RKO (cell line): ENCODE results near the gene SRP19.
"Not testable (repeated sequence)": the region's sequence is repeated elsewhere in the genome, so short reads cannot be mapped to it uniquely, and the experiment has no call there.

ENCODE experiments used
- DNase-seq: peaks from one replicate; pipeline ENCODE4 v3.0.0-alpha.2; 2016; ENCODE audit warnings: low spot score

The SRP19 gene

DNA sequence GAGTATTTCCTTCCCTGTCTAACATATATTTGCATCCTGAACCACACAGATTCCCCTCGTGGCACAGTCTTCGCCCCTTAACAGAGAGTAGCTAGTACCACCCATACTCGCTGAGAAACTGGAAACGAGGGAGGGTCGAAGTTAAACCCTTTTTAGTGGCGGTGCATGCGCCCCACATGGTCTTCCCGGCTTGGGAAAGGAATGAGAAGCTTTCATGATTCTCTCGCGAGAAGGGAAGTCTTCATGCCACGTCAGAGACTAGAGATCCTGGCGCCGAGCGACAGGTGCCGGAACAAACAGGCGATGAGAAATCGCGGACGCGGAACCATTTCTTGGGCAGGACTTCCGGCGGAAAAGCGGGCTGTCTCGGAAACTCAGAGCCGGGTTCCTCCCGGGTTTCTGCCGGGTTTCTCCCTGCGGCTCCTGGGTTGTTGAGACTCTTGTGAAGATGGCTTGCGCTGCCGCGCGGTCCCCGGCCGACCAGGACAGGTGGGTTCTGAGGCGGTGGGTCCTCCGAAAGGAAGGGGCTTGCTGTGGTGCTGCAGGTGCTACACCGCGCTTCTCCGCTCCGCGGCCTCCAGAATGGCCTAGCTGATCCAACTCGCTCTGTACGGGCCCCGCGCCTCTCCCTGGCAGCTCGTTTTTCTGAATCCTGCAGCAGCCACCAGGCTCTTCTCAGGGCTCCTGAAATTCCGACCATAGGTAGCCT lies at the start of gene SRP19:
Gene SRP19 (plus strand): TSS at position 359 of the 709 bp plus-strand sequence. CDS start 90 bp downstream, at position 449.
- DNase-seq: peak; percentile 97

DNA sequence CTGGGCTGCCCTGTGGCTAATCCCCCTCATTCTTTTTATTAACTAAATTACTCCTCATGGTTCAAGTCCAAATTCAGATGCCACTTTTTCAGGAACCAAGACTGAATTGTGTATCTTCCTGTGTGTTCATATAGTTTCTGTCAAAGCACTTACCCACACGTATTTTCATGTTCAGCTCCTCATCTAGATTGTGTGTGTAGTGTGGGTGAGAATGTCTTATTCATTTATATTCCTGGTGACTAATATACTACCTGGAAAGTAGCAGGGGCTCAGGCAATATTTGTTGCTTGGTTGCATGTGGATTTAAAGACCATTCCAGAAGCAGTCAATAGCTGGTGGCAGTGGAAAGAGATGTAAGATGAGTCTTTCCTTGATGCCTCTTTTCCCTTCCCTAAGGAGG lies 48.5 kb upstream of the SRP19 start:
- no peak for DNase-seq

DNA sequence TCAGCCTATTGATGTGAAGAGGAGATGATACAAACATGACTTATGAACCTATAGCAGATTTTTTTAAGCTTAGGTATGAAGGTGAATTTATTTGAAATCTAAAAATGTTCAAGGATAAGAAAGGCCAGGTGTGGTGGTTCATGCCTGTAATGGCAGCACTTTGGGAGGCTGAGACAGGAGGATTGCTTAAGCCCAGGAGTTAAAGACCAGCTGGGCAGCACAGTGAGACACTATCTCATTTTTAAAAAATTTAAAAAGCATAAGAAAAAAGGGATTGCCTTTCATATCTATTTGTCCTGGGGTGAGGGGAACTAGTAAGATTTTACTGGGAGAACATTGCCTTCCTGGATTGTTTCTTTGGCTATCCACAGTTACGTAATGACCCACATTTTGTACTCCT lies 40.8 kb upstream of the SRP19 start:
- no peak for DNase-seq

DNA sequence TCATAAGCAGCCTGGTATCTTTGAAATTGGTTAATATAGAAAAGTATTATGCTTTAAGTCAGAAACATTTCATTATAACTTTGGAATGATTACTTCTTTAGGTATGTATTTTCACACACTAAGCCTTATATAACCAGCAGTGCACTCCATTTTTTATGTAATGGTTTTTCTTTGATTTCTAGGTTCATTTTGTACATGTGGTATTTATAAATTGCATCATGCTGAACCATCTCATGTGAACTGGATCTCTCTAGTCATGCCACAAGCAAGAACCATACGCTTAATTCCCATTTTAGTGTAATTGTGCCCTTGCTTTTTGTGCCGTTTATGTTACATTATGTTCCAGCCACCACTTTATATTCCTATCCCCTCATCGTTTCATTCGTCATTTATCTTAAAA lies 38.6 kb upstream of the SRP19 start:
- no peak for DNase-seq

DNA sequence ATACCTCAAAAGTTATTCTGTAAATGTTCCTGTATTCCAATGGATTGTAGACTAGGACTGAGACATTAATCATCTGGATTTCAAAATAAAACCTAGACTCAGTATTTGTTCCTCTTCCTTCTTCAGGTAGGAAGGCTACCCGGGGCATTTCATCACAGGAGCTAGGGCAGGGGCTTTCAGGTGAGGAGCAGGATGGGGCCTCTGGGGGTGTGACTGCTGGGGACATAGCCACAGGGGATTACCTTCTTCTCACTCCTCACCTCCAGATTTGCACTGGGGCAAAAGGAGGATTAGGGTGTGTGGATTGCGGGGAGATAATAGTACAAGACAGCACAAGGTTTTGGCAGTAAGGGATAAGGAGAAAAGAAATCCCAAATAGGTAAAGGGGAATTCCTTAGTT lies 37.9 kb upstream of the SRP19 start:
- no peak for DNase-seq

DNA sequence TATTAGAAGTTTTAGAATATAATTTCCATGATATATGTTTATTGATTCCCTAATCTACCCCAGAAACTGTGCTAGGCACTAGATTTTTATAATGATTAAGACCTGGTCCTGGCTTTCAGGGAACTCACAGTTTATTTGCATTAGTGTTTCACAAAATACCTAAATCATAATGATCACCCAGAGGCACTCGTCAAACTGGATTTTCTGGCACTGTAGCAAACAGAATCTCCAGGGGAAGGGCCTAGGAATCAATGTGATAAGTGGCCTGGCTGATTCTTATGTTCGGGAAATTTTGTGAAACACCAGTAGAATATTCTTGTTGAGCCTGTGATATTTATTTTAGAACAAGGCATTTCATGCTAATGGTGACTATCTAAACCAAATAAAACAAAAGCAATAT lies 37.4 kb upstream of the SRP19 start:
- DNase-seq: no peak

DNA sequence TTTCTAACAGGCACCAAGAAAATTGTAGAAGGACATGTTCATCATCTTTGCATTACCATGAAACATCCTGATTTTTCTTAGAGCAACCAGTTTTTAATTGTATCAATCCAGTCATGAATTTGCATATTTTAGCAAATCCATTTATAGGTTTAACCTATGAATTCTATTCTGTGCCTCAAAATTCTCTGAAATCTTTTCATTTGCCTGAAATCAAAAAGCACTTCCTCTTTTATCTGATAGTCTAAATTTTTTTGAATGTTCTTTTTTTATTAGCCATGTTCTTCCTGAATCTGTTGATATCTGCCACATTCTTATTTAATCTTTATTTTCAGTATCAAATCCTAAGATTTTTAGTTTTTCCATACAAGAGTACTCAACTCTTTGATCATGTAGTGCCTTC lies 36.9 kb upstream of the SRP19 start:
- no peak for DNase-seq

DNA sequence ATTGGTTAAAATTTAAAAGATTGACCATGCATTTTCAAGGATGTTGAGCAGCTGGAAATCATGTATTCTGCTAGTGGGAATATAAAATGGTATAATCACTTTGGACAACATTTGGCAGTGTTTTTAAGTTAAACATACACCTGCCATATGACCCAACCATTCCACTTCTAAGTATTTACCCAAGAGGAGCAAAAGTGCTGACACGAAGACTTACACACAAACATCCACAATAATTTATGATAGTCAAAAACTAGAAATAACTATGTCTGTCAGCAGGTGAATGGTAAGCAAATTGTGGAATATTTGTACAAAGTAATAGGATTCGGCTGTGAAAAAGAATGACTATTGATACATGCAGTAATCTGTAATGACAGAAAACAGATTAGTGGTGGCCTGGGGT lies 30.7 kb upstream of the SRP19 start:
- DNase-seq: no peak

DNA sequence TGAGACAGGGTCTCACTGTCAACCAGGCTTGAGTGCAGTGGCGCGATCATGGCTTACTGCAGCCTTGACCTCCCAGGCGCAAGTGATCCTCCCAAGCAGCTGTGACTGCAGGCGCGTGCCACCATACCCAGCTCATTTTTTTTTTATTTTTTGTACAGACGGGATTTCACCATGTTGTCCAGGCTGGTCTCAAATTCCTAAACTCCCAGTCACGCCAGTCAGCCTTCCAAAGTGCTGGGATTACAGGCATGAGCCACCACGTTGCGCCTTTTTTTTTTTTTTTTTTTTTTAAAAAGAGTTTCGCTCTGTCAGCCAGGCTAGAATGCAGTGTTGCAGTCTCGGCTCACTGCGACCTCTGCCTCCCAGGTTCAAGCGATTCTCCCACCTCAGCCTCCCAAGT lies 27.1 kb upstream of the SRP19 start:
- no peak for DNase-seq

DNA sequence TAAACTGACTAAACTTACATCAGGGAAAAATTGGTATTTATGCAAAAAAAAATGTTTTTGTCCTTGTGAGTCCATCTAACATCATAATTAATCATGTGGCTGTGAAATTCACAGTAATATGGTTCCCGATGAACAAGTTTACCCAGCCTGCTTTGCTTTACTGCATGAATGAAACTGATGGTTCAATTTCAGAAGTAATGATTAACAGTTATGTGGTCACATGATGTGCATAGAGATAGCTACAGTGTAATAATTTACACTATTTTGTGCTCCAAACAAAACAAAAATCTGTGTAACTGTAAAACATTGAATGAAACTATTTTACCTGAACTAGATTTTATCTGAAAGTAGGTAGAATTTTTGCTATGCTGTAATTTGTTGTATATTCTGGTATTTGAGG lies 16.6 kb upstream of the SRP19 start:
- no peak for DNase-seq

DNA sequence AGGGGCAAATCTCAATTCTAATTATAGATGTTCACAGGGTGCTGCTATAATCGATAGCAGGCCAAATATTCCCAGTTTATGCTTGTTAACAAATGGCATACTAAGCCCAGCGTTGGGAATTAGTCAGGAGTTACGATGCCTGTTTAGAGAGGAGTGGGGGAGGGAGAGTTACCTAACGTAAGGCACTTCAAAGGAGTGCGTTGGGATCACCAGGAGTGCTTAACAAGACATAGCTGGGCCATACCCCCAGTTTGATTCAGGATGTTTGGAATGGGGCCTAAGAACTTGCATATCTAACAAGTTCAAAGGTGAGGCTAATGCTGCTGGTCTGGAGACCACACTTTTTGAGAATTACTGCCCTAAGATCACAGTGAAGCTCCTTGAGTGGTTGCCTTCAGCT lies 14.5 kb upstream of the SRP19 start:
- DNase-seq: no peak

DNA sequence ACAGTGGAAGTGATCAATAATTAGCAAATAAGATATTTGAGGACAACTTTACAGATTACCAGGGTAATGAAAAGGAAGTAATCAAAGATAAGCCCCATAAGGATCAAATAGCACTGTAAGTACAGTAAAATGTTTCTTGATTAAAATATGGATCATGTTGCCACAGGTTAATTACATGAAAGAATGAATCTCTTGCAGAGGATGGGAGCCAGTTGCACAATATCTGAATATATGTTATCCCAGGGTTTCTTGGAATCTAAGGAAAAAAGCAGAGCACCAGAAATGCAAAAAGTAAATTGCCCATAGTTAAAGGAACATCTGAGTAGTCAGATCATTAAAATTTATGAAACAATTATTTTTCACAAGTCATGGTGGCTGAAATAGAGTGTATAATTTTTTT lies 13.8 kb upstream of the SRP19 start:
- no peak for DNase-seq

DNA sequence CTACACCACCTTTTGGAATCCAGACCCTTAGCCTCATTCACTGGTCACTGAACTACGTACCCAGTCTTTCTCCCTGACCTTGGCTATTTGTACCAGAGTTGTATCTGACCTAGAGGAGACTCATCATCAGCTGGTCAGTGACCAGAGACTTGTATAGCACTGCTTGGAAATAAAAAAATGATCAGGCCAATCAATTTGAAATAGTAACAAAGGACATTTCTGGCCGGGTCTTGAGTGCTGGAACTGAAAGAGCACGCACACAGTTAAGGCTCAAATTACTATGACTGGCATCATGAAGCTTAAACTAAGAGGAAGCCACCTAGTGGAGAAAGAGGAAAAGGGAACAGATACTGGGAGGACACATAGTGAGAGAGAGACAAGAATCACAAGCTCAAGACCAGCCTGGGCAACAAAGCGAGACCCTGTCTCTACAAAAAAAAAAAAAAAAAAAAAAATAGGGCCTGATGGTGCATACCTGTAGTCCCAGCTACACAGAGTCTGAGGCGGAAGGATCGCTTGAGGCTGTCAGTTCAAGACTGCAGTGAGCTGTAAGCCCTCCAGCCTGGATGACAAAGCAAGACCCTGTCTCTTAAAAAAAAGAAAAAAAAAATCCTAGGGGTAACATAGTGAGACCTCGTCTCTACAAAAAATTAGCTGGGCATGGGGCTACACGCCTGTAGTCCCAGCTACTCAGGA lies 12.8 kb upstream of the SRP19 start:
- DNase-seq: peak; percentile 90

DNA sequence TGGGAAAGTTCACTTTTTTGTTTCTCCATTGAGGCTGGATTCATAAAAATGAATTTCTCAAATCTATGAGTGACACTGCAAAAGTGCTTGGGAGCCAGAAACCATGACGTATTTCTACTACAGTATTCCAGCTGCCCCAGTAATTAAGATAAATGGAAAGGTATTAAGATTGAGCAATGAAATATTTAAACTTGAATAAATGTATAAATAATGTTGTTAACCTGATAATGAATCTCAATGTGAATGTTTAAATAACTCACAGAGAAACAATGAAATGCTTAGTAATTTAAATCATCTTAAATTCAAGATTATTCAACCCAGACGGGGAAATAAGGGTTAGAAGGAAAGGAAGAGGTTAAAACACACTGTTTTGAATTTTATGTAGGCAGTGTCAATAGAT lies 11.2 kb upstream of the SRP19 start:
- no peak for DNase-seq

DNA sequence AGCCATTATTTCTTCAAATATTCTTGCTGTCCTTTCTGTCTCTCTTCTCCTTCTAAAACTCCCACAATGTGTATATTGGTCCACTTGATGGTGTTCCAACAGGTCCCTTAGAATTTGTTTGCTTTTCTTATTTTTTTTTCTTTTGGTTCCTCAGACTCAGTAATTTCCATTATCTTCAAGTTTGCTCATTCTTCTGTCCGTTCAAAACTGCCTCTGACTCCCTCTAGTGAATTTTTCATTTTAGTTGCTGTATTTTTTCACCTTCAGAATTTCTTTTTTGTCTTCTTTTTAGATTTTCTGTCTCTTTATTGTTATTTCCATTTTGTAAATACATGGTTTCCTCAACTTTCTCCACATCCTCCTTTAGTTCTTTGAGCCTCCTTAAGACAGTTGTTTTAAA lies 6.4 kb upstream of the SRP19 start:
- DNase-seq: no peak

DNA sequence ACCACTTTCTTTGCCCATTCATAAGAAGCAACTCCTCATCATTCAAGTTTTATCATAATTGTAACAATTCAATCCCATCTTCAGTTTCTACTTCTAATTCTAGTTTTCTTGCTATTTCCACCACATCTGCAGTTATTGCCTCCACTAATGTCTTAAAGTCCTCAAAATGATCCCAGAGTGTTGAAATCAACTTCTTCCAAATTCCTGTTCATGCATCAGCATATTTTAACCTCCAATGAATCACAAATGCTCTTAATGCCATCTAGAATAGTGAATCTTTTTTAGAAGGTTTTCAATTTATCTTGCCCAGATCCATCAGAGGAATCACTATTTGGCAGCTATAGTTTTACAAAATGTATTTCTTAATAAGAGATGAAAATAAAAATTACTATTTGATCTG lies 3.2 kb upstream of the SRP19 start:
- no peak for DNase-seq

DNA sequence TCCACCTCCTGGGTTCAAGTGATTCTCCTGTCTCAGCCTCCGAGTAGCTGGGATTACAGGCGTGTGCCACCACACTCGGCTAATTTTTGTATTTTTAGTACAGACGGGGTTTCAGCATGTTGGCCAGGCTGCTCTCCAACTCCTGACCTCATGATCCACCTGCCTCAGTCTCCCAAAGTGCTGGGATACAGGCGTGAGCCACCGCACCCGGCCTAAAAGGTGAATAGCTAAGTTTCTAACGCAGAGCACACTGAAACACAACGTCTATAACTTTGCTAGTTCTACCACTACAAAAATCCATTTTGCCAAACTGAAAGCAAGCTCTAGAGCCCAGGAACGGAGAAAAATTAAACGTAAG lies 537 bp upstream of the SRP19 start:
- DNase-seq: not testable (repeated sequence)

DNA sequence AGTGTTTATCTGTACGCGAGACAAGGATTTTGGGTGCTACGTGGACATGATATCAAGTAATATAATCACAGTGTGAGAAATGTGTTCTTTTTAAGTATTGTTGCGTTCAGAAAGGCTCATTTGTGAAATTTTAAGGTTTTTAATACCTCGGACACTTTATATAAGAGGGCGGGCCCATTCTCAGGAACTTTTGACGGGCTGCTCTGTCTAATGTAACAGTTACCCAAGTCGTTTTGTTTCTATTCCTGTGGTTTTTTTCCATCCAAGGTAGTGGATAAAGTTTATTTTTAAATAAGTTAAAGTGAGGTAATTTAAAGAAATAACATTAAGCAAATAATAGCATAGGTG lies 525 bp downstream of the SRP19 start:
- no peak for DNase-seq

DNA sequence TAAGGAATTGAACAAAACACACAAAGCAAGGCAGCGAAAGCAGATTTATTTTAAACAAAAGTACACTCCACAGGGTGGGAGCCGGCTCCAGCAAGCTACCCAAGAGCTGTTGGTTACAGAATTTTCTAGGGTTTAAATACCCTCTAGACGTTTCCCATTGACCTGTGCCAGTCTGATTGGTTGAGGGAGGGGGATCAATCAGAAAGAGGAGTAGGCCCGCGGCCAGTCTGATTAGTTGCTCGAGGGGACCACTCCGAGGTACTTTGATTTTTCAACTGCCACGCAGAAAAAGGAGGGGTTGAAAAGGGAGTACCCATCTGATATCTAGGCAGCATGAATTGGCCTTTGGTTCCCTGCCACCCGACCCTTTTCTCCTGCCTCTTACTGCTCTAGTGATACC lies 998 bp downstream of the SRP19 start:
- peak; percentile 70 for DNase-seq

DNA sequence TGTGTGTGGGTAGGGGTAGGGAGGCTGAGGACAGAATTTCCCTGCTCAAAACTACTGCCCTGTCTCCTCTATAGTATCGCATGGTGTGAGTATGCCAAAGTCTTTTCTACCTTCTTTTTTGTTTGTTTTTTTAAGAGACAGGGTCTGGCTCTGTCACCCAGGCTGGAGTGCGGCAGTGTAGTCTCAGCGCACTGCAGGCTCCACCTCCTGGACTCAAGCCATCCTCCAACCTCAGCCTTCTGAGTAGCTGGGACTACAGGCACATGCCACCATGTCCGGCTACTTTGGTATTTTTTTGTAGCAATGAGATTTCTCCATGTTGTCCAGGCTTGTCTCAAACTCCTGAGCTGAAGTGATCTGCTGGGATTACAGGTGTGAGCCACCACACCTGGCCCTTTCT lies 2.5 kb downstream of the SRP19 start:
- no peak for DNase-seq

DNA sequence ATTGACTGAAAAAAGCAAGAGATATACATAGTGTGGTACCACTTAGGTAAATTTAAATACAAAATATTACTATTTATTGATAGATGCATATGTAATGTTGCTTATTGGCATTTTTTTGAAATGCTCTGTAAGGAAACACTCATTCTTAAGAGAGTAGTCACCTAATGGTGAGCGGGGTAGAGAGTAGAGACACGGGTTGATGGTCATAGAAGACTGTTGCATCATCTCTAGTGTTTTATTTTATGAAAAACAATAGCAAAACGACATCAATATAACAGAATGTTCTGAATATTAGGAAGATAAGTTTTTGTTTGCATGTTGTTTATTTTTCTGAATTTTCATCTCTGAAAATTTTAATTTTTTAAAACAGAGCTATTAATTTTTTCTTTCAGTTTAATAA lies 4.0 kb downstream of the SRP19 start:
- no peak for DNase-seq

DNA sequence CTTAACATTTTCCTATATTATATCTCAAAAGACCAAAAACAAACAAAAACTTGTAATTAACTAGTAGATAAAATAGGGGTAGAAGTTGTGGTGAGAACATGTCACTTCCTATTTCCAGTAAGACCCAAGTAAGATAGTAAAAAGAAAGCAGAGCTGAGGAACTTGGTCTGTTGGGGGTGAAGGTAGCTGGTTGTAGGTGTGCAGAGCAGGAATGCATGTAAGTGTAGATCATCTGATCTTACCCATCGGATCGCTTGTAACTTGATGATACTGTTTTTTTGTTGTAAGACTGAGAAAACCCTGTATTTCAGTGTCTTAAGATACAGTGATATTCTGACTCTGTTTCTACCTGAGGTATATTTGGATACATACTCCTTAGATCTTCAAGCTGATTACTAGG lies 5.7 kb downstream of the SRP19 start:
- DNase-seq: no peak

DNA sequence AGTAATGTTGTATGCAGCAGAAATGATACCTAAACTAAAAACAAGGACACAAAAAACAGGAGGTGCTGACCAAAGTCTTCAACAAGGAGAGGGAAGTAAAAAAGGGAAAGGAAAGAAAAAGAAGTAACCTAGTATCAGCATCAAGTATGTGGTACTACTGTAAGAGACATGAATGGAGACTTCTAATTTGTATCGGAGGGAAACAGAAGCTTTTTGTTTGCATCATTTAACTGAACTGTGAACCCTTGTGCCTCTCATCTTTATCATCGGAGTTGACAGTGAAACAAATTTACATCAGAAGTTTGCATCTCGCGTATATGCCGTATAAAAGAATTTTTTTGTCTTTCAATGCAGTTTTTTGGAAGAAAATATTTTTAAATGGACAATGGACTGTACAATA lies 6.3 kb downstream of the SRP19 start:
- DNase-seq: no peak

DNA sequence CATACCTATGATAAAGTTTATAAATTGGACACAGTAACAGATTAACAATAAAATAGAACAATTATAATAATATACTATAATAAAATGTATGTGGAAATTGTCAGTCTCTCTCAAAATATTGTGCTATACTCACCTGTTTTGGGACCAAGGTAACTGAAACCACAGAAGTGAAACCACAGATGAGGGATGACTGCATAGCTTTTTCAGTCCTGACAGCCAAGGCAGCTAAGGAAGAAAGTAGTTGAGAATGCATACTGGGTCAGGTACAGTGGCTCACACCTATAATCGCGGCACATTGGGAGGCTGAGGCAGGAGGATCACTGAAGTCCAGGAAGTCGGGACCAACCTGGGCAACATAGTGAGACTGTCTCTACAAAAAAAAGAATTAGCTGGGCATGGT lies 8.9 kb downstream of the SRP19 start:
- DNase-seq: no peak
